ENCODE results near the gene TNP2. TPM values are rescaled to one million over a fixed set of nuclear protein-coding genes. Genes with fewer than 3 reads are reported as not detected.
A peak's percentile ranks its signal among the peaks of the same experiment; 100 is the strongest.

The TNP2 gene
- total RNA-seq, 2 experiments from 2014 or later: not detected

DNA sequence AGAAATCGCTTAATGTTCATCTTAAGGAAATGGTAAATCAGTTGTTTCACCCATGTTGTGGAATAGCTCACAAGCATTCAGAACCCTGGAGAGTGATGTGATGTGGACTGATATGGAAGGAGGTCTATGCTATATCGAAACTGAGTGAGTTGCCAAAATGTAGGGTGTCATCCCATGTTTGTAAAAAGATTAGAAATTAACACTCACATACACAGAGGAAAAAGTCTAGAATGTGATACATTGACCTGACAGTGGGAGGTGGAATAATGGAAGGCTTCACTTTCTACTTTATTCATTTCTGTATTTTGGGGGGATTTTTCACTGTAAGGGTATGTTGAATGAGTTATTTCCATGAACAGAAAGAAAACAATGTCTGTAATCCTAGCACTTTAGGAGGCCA is 16.7 kb upstream of the TNP2 start:
- Mint-ChIP-seq H3K4me1 (ENCODE audit: low read depth) (peaks cover 11% of the 10 kb centered on the region), H3K27ac (no peak overlapping the region), H3K36me3 (ENCODE audit: low read depth) (no peaks in the 10 kb centered on the region), H3K9me3 (ENCODE audit: insufficient read depth) (no peaks in the 10 kb centered on the region), H3K27me3 (ENCODE audit: low read depth) (peaks cover 35% of the 10 kb centered on the region), H3K4me3 (no peak overlapping the region)
- ChIA-PET CTCF (interaction anchor here (1.3 to 1.8 kb wide), 2 partner anchors 11 to 27 kb away, joined by 3 to 4 read pairs; no protein-coding TSS in a partner anchor), POLR2A (no interaction called here)
- no peak for DNase-seq
- no peak for ATAC-seq

DNA sequence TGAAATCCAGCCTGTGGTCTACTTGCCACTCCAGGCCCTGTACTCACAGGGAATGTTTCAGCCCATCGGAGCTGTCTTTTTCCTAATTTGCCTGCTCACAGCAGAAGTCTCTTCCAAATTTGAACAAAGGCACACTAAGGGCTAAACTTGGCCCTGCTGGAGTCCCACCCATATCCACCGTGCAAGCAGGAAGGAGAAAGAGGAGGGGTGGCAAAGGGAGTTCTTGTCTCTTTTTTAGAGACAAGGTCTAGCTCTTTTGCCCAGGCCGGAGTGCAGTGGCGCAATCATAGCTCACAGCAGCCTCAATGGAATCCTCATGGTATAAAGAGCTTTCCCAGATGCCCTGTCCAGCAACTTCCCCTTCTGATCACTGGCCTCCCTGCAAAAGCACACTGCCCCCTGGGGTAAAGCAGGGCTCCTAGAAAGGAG is 14.7 kb upstream of the TNP2 start:
- DNase-seq (no peak), ATAC-seq (no peak)
- H3K9me3 Mint-ChIP-seq (ENCODE audit: insufficient read depth): no peaks in the 10 kb centered on the region
- H3K27me3 Mint-ChIP-seq (ENCODE audit: low read depth): peaks cover 24% of the 10 kb centered on the region
- no peaks in the 10 kb centered on the region for H3K36me3 Mint-ChIP-seq (ENCODE audit: low read depth)
- no peak overlapping the region for H3K4me3 Mint-ChIP-seq
- POLR2A ChIA-PET: no interaction called here
- peak overlapping the region; percentile 39 for H3K27ac Mint-ChIP-seq
- H3K4me1 Mint-ChIP-seq (ENCODE audit: low read depth): peaks cover 19% of the 10 kb centered on the region
- CTCF ChIA-PET: interaction anchor here (1.1 to 2.0 kb wide), 4 partner anchors 27 to 103 kb away, joined by 3 to 5 read pairs (median 4); partner anchors contain the start of gene SOCS1

DNA sequence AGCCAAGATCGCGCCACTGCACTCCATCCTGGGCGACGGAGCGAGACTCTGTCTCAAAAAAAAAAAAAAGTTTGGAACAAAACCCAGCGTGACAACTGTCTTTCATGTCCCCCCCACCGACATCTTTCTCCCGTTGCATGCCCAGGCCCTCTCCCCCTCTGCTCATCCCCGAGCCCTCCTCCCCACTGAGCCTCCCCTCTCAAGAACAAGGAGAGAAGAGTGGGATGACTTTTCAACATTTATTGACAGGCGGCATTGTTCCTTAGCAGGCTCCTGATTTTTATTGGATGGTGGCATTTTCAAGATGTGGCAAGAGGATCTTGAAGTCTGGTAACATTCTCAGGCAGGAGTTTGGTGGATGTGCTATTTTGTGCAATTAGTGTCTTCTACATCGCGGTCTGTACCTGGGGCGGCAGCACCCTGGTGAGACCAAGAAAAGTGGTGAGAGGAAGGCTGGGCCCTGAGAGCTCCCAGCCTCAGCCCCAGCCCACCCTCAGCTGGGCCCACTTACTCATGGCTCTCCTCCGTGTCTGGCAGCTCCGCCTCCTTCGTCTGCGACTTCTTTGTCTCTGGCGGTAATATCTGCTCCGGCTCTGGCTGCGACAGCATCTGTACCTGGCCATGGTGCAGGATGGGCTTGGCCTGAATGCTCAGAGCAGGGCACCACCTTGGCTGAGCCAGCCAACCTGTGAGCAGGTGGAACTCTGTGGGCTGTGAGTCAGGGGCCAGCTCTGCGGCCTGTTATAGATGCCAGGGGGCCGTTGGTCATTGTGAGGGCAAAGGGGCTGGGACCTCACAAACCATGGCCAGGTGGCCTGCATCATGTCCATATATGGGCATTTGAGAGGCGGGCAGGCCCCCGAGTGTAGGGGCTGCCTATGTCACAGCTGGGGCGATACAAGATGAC is 11.7 kb upstream of the TNP2 start, which contains the start of gene PRM1:
TSS of gene PRM1 (minus strand) at position 715 of the 907 bp plus-strand sequence. CDS start at position 623, 92 bp downstream.
- peaks cover 18% of the 10 kb centered on the region for H3K4me1 Mint-ChIP-seq (ENCODE audit: low read depth)
- CTCF ChIA-PET: no interaction called here

DNA sequence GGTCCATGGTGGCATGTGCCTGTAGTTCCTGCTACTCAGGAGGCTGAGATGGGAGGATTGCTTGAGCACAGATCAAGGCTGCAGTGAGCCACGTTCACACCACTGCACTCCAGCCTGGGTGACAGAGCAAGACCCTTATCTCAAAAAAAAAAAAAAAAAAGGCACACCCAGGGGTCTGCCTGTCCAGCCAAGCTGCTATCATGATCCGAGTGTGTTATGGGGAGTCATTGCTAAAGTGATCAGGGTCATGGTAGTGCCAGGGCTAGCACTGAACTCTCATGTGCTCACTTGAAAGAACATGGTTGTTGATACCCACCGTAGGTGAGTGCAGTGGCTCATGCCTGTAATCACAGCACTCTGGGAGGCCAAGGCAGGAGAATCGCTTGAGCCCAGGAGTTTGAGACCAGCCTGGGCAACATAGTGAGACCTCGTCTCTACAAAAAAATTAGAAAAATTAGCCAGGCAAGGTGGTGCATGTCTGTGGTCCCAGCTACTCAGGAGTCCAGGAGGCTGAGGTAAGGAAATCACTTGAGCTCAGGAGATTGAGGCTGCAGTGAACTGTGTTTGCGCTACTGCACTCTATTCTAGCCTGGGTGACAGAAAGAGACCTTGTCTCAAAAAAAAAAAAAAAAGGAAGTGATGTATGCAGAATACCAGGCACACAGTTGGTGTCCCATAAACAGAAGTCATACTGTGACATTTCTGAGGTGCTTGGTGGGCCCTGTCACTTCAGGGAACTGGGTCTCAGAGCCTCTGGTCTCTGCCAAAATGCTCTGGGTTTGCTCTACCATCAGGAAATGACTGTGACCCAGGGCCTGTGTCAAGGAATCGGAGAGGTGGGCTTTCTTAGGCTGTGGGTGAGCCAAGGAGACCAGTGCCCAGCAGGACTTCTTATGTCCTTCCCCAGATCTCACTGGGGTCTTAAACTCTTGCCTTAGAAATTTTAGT is 9.8 kb upstream of the TNP2 start:
- DNase-seq (no peak), ATAC-seq (no peak)
- H3K27ac Mint-ChIP-seq: peak overlapping the region; percentile 63
- ChIA-PET POLR2A (no interaction called here), CTCF (interaction anchor here (0.7 kb wide), 1 partner anchor 18 kb away, joined by 3 read pairs; no protein-coding TSS in a partner anchor)
- no peaks in the 10 kb centered on the region for H3K9me3 Mint-ChIP-seq (ENCODE audit: insufficient read depth)
- peaks cover 16% of the 10 kb centered on the region for H3K4me1 Mint-ChIP-seq (ENCODE audit: low read depth)
- H3K27me3 Mint-ChIP-seq (ENCODE audit: low read depth): peaks cover 8% of the 10 kb centered on the region
- H3K4me3 Mint-ChIP-seq: no peak overlapping the region
- no peaks in the 10 kb centered on the region for H3K36me3 Mint-ChIP-seq (ENCODE audit: low read depth)

More for the DNA sequence above, 11.7 kb upstream of the TNP2 start, which contains the start of gene PRM1:
- Mint-ChIP-seq H3K27ac (peak within 1 kb of the TSS; percentile 9), H3K27me3 (ENCODE audit: low read depth) (peaks cover 14% of the 10 kb centered on the region), H3K36me3 (ENCODE audit: low read depth) (no peaks in the 10 kb centered on the region), H3K4me3 (no peak within 1 kb of the TSS), H3K9me3 (ENCODE audit: insufficient read depth) (no peaks in the 10 kb centered on the region)
- no peak for DNase-seq
- POLR2A ChIA-PET: no interaction called here
- no peak for ATAC-seq

DNA sequence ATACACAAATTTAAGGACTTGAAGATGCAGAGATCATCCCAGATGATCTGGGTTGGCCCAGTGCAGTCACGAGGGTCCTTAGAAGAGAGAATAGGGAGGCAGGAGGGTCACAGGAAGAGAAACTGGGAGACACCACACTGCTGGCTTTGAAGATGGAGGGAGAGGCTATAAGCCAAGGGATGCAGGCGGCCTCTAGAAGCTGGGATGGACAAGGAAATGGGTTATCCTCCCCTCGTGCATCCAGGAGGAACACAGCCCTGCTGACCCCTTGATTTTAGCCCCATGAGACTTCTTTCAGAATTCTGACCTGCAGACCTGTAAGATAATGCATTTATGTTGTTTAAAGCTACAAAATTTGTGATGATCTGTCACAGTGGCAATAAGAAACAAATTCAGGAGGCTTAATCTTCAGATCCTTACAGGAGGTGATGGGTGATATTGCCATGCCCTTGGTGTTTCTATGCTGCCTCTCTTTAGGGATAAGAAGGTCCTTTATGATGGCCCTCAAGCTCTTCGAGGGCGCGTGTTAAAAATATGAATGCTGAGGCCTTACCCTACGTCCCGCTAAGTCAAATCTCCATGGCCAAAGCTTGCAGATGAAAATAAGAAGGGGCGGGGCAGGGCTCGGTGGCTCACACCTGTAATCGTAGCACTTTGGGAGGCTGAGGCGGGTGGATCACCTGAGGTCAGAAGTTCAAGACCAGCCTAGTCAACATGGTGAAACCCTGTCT is 8.6 kb upstream of the TNP2 start:
- ChIA-PET CTCF (no interaction called here), POLR2A (interaction anchor here (0.6 kb wide), 1 partner anchor 53 kb away, joined by 3 read pairs; no protein-coding TSS in a partner anchor)
- H3K27ac Mint-ChIP-seq: no peak overlapping the region
- no peaks in the 10 kb centered on the region for H3K9me3 Mint-ChIP-seq (ENCODE audit: insufficient read depth)
- H3K36me3 Mint-ChIP-seq (ENCODE audit: low read depth): no peaks in the 10 kb centered on the region
- DNase-seq (no peak), ATAC-seq (no peak)
- H3K4me1 Mint-ChIP-seq (ENCODE audit: low read depth): peaks cover 12% of the 10 kb centered on the region
- H3K27me3 Mint-ChIP-seq (ENCODE audit: low read depth): peaks cover 4% of the 10 kb centered on the region
- H3K4me3 Mint-ChIP-seq: no peak overlapping the region

DNA sequence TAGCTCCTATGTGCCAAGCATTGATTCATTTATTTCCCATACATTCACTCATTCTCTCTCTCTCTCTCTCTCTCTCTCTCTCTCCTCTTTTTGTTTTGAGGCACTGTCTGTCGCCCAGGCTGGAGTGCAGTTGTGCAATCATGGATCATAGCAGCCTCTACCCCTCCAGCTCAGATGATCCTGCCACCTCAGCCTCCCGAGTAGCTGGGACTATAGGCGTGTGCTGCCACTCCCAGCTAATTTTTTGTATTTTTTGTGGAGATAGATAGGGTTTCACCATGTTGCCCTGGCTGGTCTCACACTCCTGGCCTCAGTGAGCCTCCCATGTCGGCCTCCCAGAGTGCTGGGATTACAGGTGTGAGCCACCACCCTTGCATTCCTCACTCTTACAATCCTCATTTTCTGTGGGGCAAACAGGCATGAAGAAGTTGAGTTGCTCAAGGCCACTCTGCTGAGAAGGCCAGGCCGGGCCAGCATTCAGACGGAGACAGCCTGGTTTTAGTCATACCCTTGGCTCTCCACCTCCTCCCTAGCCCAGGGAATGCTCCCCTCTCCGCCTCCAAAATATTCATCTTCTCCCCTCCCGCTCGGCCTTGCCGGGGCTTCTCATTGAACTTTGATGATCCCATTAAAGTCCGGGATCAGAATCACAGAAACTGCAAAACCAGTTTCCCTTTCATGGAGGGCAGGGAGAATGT is 7.9 kb upstream of the TNP2 start:
- H3K4me1 Mint-ChIP-seq (ENCODE audit: low read depth): peaks cover 12% of the 10 kb centered on the region
- H3K27me3 Mint-ChIP-seq (ENCODE audit: low read depth): peaks cover under 1% of the 10 kb centered on the region
- no peaks in the 10 kb centered on the region for H3K36me3 Mint-ChIP-seq (ENCODE audit: low read depth)
- ChIA-PET CTCF (no interaction called here), POLR2A (no interaction called here)
- H3K9me3 Mint-ChIP-seq (ENCODE audit: insufficient read depth): no peaks in the 10 kb centered on the region
- ATAC-seq (no peak), DNase-seq (no peak)
- no peak overlapping the region for H3K4me3 Mint-ChIP-seq
- no peak overlapping the region for H3K27ac Mint-ChIP-seq

DNA sequence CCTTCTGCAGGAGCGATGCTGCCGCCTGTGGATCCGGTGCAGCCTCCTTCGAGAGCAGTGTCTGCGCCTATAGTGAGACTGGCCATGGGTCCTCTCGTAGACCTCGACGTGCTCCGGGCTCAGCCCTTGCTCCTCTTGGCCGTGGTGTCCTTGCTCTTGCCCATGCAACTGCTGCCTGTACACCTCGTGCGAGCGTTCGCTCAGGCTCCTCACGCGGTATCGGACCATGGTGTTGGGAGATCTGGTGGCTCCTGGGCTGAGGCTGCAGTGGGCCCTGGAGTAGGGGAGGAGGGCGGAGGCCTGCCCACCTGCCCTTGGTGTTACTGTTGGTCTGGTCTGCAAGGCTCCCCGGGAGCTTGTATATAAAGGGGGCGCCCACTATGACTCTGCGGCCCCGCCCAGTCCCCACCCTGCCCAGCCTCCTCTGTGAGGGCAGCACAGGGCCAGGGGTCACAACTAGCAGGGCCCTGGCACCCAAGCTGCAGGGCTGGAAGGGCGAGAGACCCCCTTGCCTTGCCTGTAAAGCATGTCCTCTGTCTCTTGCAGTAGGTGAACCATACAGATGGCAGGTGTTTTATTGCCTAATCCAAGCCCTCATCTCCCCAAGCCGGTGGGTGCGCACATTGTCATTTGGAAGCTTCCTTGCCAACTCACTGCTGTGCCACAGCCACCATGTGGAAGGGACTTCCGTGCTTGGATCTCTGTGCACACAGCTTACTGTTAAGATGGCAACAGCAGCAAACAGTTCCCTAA is 7.2 kb upstream of the TNP2 start, which contains the start of gene PRM2:
TSS of gene PRM2 (minus strand) at position 338 of the 753 bp plus-strand sequence. CDS start at position 228, 110 bp downstream.
- Mint-ChIP-seq H3K27ac (no peak within 1 kb of the TSS), H3K27me3 (ENCODE audit: low read depth) (no peaks in the 10 kb centered on the region), H3K4me1 (ENCODE audit: low read depth) (peaks cover 12% of the 10 kb centered on the region), H3K9me3 (ENCODE audit: insufficient read depth) (no peaks in the 10 kb centered on the region), H3K36me3 (ENCODE audit: low read depth) (no peaks in the 10 kb centered on the region), H3K4me3 (no peak within 1 kb of the TSS)
- POLR2A ChIA-PET: no interaction called here
- ATAC-seq: no peak
- DNase-seq: no peak
- CTCF ChIA-PET: no interaction called here

DNA sequence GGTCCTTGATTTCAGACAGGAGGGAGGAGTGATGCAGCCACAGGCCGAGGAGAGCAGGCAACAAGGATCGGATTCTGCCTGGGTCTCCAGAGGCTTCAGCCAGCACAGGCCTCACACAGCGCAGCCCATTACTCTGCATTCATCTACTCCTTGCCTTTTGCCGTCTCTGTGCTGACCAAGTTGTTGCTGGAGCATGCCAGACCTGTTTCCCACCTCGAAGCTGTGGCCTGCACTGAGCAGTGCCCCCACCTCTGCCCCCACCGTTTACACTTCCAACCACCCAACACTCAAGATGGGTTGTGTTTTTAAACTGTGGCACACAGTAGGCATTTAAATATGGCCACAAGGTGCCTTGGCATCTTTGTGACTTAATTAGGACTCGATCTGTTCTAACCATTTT is 5.8 kb upstream of the TNP2 start:
- H3K9me3 Mint-ChIP-seq (ENCODE audit: insufficient read depth): no peaks in the 10 kb centered on the region
- CTCF ChIA-PET: no interaction called here
- no peak overlapping the region for H3K4me3 Mint-ChIP-seq

DNA sequence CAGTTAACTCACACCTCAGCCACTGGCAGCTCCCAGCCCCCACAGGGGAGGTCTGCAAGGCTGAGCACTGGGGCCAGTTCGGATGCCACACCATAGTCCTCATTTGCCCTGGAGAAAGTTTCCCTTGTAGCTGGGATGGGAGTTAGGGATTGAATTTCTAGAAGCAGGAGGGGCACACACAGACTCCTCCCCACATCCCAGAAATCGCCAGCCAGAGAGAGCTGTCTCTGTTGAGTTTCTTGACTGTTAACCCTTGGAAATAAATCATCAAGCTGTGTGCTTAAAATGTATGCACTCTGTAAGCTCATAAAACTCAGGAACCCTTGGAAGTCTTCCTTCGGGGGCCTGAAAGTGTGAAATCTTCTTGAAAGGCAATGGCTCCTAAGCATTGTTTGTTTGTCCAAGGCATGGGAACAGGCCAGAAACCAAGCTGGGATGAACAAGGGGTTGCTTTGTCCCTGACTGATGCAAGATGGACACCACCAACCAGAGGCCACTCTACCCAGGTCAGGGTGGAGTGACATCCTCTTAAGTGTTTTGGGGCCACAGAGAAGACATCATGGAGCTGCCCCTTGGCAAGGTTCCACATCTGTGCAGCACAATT is 4.7 kb upstream of the TNP2 start:
- peaks cover under 1% of the 10 kb centered on the region for H3K4me1 Mint-ChIP-seq (ENCODE audit: low read depth)
- no peaks in the 10 kb centered on the region for H3K27me3 Mint-ChIP-seq (ENCODE audit: low read depth)
- CTCF ChIA-PET: interaction anchor here (0.7 kb wide), 1 partner anchor 303 kb away, joined by 4 read pairs; no protein-coding TSS in a partner anchor
- H3K27ac Mint-ChIP-seq: no peak overlapping the region
- POLR2A ChIA-PET: interaction anchor here (0.7 to 1.0 kb wide), 2 partner anchors 37 to 200 kb away, joined by 3 read pairs; no protein-coding TSS in a partner anchor
- H3K9me3 Mint-ChIP-seq (ENCODE audit: insufficient read depth): no peaks in the 10 kb centered on the region
- H3K4me3 Mint-ChIP-seq: no peak overlapping the region
- H3K36me3 Mint-ChIP-seq (ENCODE audit: low read depth): no peaks in the 10 kb centered on the region
- DNase-seq: no peak
- no peak for ATAC-seq

More for the DNA sequence above, 5.8 kb upstream of the TNP2 start:
- Mint-ChIP-seq H3K27ac (no peak overlapping the region), H3K4me1 (ENCODE audit: low read depth) (peaks cover 11% of the 10 kb centered on the region), H3K36me3 (ENCODE audit: low read depth) (no peaks in the 10 kb centered on the region), H3K27me3 (ENCODE audit: low read depth) (no peaks in the 10 kb centered on the region)
- no peak for DNase-seq
- POLR2A ChIA-PET: no interaction called here
- ATAC-seq: no peak

Data from activated CD8-positive, alpha-beta T cell treated with anti-CD3 and anti-CD28 coated beads, Interleukin-2, amount 10 ng/mL, durations not matched to agents 7 days and 5 days (primary cell).